ENCODE measurements around the gene SH2B3. TPM values are rescaled to one million over a fixed set of nuclear protein-coding genes. Genes with fewer than 3 reads are reported as not detected.

Gene SH2B3
- total and polyA plus RNA-seq, 2 of the 13 experiments (the other 11 are each of a cell fraction or from before 2014, with no cell fraction given), result 6.8 to 6.9 TPM

DNA sequence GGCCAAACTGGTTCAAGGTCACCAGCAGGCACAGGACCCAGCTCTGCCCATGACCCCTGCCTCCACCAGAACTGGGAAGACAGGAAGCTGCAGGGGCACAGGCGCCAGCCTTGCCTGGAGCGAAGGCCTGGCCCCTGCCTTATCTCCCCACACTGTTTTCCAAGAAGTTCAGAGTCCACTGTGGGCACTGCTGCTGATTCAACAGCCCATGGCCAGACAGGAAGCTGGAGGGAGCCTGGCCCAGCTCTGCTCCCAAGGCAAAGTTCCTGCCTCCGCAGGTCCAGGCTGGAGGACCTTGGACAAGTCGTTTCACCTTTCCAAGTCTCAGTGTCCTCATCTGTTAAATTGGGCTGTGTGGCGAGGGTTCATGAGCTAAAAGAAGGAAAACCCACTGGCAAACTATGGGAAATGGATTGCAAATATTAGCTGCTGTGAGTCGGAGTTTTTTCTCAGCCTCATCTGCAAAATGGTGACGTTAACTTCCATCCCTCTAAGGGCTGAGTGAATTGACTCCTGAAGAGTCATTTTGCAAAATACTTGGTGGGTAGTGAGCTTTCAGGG, 38.0 kb upstream of the SH2B3 start (continued):
- TF ChIP-seq ZBTB3 (CRISPR knock-in tag; IDR thresholded peaks at IDR 0.05; ENCODE audit: borderline replicate concordance, low read depth), result 0 out of 2 replicates have a peak, but pooled peaks have one; percentile 43
- TF ChIP-seq, protein P1, sequence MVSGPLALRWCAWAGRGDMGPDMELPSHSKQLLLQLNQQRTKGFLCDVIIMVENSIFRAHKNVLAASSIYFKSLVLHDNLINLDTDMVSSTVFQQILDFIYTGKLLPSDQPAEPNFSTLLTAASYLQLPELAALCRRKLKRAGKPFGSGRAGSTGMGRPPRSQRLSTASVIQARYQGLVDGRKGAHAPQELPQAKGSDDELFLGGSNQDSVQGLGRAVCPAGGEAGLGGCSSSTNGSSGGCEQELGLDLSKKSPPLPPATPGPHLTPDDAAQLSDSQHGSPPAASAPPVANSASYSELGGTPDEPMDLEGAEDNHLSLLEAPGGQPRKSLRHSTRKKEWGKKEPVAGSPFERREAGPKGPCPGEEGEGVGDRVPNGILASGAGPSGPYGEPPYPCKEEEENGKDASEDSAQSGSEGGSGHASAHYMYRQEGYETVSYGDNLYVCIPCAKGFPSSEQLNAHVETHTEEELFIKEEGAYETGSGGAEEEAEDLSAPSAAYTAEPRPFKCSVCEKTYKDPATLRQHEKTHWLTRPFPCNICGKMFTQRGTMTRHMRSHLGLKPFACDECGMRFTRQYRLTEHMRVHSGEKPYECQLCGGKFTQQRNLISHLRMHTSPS (CRISPR knock-in tag; IDR thresholded peaks at IDR 0.05; ENCODE audit: low read depth), result peak; percentile 100
- TF ChIP-seq ZNF552 (CRISPR knock-in tag; IDR thresholded peaks at IDR 0.05; ENCODE audit: borderline replicate concordance), result no peak
- TF ChIP-seq ZNF644 (CRISPR knock-in tag; IDR thresholded peaks at IDR 0.05; ENCODE audit: low read depth), result peak; percentile 89
- TF ChIP-seq ZNF83 (CRISPR knock-in tag; IDR thresholded peaks at IDR 0.05; ENCODE audit: borderline replicate concordance), result no peak
- peak; percentile 76; the same call in 1 of the 2 replicates for TF ChIP-seq ZNF556 (CRISPR knock-in tag; IDR thresholded peaks at IDR 0.05; ENCODE audit: borderline replicate concordance)
- TF ChIP-seq MBD4 (IDR thresholded peaks at IDR 0.05; ENCODE audit: borderline replicate concordance, low read length), result no peak
- peak; percentile 81; the same call in 1 of the 2 replicates for TF ChIP-seq CBX5 (CRISPR knock-in tag; IDR thresholded peaks at IDR 0.05; ENCODE audit: borderline replicate concordance)
- TF ChIP-seq, protein P2, sequence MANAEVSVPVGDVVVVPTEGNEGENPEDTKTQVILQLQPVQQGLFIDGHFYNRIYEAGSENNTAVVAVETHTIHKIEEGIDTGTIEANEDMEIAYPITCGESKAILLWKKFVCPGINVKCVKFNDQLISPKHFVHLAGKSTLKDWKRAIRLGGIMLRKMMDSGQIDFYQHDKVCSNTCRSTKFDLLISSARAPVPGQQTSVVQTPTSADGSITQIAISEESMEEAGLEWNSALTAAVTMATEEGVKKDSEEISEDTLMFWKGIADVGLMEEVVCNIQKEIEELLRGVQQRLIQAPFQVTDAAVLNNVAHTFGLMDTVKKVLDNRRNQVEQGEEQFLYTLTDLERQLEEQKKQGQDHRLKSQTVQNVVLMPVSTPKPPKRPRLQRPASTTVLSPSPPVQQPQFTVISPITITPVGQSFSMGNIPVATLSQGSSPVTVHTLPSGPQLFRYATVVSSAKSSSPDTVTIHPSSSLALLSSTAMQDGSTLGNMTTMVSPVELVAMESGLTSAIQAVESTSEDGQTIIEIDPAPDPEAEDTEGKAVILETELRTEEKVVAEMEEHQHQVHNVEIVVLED (CRISPR knock-in tag; IDR thresholded peaks at IDR 0.05; ENCODE audit: borderline replicate concordance), result no peak; the same call in 1 of the 2 replicates
- no peak for TF ChIP-seq KAT2B (IDR thresholded peaks at IDR 0.05; ENCODE audit: borderline replicate concordance, low read depth, low read length)
- TF ChIP-seq ZNF678 (CRISPR knock-in tag; IDR thresholded peaks at IDR 0.05), result 0 out of 2 replicates have a peak, but pooled peaks have one; percentile 45

Data from HepG2 (cell line).